ENCODE results near the gene CD2BP2. TPM values are rescaled to one million over a fixed set of nuclear protein-coding genes. Genes with fewer than 3 reads are reported as not detected.

The CD2BP2 gene
- total and polyA plus RNA-seq, 9 of the 15 experiments (the other 6 are each of a cell fraction or from before 2014, with no cell fraction given), result 3.9 to 51.1 (median 32.8) TPM

GRCh38 chr16:30335028-30335597 is 20.0 kb downstream of the CD2BP2 start (continued):
- peak in 2 of 3 experiments; percentile 13 to 25 for TF ChIP-seq YY1 (IDR thresholded peaks at IDR 0.05; ENCODE audit: borderline replicate concordance in 1 of 3, control insufficient read depth in 1 of 3, extremely low read depth in 1 of 3, insufficient read depth in 3 of 3, insufficient read length in 1 of 3, insufficient replicate concordance in 2 of 3, low read depth in 1 of 3, low read length in 2 of 3)
- TF ChIP-seq, protein P1, sequence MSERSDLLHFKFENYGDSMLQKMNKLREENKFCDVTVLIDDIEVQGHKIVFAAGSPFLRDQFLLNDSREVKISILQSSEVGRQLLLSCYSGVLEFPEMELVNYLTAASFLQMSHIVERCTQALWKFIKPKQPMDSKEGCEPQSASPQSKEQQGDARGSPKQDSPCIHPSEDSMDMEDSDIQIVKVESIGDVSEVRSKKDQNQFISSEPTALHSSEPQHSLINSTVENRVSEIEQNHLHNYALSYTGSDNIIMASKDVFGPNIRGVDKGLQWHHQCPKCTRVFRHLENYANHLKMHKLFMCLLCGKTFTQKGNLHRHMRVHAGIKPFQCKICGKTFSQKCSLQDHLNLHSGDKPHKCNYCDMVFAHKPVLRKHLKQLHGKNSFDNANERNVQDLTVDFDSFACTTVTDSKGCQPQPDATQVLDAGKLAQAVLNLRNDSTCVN (CRISPR knock-in tag; IDR thresholded peaks at IDR 0.05), result 0 out of 2 replicates have a peak, but pooled peaks have one; percentile 13
- peak; percentile 44; the same call in 1 of the 2 replicates for TF ChIP-seq PML (IDR thresholded peaks at IDR 0.05; ENCODE audit: low read length)
- TF ChIP-seq, protein P2, sequence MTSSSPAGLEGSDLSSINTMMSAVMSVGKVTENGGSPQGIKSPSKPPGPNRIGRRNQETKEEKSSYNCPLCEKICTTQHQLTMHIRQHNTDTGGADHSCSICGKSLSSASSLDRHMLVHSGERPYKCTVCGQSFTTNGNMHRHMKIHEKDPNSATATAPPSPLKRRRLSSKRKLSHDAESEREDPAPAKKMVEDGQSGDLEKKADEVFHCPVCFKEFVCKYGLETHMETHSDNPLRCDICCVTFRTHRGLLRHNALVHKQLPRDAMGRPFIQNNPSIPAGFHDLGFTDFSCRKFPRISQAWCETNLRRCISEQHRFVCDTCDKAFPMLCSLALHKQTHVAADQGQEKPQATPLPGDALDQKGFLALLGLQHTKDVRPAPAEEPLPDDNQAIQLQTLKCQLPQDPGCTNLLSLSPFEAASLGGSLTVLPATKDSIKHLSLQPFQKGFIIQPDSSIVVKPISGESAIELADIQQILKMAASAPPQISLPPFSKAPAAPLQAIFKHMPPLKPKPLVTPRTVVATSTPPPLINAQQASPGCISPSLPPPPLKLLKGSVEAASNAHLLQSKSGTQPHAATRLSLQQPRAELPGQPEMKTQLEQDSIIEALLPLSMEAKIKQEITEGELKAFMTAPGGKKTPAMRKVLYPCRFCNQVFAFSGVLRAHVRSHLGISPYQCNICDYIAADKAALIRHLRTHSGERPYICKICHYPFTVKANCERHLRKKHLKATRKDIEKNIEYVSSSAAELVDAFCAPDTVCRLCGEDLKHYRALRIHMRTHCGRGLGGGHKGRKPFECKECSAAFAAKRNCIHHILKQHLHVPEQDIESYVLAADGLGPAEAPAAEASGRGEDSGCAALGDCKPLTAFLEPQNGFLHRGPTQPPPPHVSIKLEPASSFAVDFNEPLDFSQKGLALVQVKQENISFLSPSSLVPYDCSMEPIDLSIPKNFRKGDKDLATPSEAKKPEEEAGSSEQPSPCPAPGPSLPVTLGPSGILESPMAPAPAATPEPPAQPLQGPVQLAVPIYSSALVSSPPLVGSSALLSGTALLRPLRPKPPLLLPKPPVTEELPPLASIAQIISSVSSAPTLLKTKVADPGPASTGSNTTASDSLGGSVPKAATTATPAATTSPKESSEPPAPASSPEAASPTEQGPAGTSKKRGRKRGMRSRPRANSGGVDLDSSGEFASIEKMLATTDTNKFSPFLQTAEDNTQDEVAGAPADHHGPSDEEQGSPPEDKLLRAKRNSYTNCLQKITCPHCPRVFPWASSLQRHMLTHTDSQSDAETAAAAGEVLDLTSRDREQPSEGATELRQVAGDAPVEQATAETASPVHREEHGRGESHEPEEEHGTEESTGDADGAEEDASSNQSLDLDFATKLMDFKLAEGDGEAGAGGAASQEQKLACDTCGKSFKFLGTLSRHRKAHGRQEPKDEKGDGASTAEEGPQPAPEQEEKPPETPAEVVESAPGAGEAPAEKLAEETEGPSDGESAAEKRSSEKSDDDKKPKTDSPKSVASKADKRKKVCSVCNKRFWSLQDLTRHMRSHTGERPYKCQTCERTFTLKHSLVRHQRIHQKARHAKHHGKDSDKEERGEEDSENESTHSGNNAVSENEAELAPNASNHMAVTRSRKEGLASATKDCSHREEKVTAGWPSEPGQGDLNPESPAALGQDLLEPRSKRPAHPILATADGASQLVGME (CRISPR knock-in tag; IDR thresholded peaks at IDR 0.05), result peak; percentile 36; the same call in 1 of the 2 replicates
- TF ChIP-seq POLR2AphosphoS5 (IDR thresholded peaks at IDR 0.05; ENCODE audit: control insufficient read depth, insufficient read depth, low read depth, low read length), result peak; percentile 41; the same call in 1 of the 2 replicates
- TF ChIP-seq, protein P3, sequence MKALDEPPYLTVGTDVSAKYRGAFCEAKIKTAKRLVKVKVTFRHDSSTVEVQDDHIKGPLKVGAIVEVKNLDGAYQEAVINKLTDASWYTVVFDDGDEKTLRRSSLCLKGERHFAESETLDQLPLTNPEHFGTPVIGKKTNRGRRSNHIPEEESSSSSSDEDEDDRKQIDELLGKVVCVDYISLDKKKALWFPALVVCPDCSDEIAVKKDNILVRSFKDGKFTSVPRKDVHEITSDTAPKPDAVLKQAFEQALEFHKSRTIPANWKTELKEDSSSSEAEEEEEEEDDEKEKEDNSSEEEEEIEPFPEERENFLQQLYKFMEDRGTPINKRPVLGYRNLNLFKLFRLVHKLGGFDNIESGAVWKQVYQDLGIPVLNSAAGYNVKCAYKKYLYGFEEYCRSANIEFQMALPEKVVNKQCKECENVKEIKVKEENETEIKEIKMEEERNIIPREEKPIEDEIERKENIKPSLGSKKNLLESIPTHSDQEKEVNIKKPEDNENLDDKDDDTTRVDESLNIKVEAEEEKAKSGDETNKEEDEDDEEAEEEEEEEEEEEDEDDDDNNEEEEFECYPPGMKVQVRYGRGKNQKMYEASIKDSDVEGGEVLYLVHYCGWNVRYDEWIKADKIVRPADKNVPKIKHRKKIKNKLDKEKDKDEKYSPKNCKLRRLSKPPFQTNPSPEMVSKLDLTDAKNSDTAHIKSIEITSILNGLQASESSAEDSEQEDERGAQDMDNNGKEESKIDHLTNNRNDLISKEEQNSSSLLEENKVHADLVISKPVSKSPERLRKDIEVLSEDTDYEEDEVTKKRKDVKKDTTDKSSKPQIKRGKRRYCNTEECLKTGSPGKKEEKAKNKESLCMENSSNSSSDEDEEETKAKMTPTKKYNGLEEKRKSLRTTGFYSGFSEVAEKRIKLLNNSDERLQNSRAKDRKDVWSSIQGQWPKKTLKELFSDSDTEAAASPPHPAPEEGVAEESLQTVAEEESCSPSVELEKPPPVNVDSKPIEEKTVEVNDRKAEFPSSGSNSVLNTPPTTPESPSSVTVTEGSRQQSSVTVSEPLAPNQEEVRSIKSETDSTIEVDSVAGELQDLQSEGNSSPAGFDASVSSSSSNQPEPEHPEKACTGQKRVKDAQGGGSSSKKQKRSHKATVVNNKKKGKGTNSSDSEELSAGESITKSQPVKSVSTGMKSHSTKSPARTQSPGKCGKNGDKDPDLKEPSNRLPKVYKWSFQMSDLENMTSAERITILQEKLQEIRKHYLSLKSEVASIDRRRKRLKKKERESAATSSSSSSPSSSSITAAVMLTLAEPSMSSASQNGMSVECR (CRISPR knock-in tag; IDR thresholded peaks at IDR 0.05), result peak; percentile 78; the same call in 1 of the 2 replicates
- 0 out of 2 replicates have a peak, but pooled peaks have one; percentile 64 for TF ChIP-seq ELF2 (CRISPR knock-in tag; IDR thresholded peaks at IDR 0.05)
- peak; percentile 68 for TF ChIP-seq ELF1 (tag; IDR thresholded peaks at IDR 0.05)
- 0 out of 2 replicates have a peak, but pooled peaks have one; percentile 15 for TF ChIP-seq GABPA (tag; conservative IDR thresholded peaks at IDR 0.05; ENCODE audit: low read depth)
- TF ChIP-seq ZNF76 (CRISPR knock-in tag; IDR thresholded peaks at IDR 0.05; ENCODE audit: borderline replicate concordance), result 0 out of 2 replicates have a peak, but pooled peaks have one; percentile 15
- peak; percentile 54 for TF ChIP-seq TAF1 (IDR thresholded peaks at IDR 0.05; ENCODE audit: control insufficient read depth, extremely low read depth, insufficient read depth, low read length, severe bottlenecking)
